ENCODE results near the gene KCNE1.

DNA sequence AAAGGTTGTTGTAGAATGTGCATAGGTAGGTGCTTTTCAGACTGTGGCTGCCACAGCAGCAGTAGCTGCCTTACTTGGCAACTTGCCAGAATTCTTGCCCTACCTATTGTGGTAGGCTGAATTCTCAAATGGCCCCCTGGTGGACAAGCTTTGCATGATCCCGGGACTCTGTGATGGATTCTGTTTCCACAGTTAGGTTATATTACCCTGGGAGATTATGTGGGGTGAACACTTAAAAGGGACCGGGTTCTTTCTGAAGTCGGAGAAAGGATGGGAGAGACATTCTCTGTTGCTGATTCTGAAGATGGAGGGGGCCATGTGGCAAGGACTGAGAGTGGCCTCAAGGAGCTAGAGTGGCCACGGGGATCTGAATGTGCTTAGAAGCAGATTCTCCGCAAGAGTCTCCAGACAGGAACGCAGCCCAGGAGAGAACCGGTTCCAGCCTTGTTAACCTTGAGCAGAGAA, 32.1 kb upstream of the KCNE1 start:
- no peak for TF ChIP-seq REST (IDR thresholded peaks at IDR 0.05; ENCODE audit: low read depth)
- no peak for TF ChIP-seq TCF12 (IDR thresholded peaks at IDR 0.05; ENCODE audit: low read depth)
- 0 out of 2 replicates have a peak, but pooled peaks have one; percentile 48 for TF ChIP-seq YY1 (IDR thresholded peaks at IDR 0.05; ENCODE audit: low read depth)
- TF ChIP-seq ZBTB7A (IDR thresholded peaks at IDR 0.05; ENCODE audit: low read depth), result no peak
- TF ChIP-seq RAD21 (IDR thresholded peaks at IDR 0.05; ENCODE audit: low read depth), result peak; percentile 62
- TF ChIP-seq EP300 (IDR thresholded peaks at IDR 0.05; ENCODE audit: borderline replicate concordance), result no peak
- TF ChIP-seq TEAD4 (IDR thresholded peaks at IDR 0.05), result peak; percentile 54
- no peak for TF ChIP-seq FOXM1 (IDR thresholded peaks at IDR 0.05; ENCODE audit: borderline replicate concordance, low read depth)
- no peak for TF ChIP-seq TAF1 (IDR thresholded peaks at IDR 0.05; ENCODE audit: low read depth)
- TF ChIP-seq, protein P1, sequence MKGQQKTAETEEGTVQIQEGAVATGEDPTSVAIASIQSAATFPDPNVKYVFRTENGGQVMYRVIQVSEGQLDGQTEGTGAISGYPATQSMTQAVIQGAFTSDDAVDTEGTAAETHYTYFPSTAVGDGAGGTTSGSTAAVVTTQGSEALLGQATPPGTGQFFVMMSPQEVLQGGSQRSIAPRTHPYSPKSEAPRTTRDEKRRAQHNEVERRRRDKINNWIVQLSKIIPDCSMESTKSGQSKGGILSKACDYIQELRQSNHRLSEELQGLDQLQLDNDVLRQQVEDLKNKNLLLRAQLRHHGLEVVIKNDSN (IDR thresholded peaks at IDR 0.05), result no peak
- no peak for TF ChIP-seq CEBPB (IDR thresholded peaks at IDR 0.05)
- TF ChIP-seq MAX (IDR thresholded peaks at IDR 0.05), result no peak
- peak; percentile 99 for TF ChIP-seq NFIC (IDR thresholded peaks at IDR 0.05)
- no peak for TF ChIP-seq EGR1 (IDR thresholded peaks at IDR 0.05)

All from Ishikawa (cell line).